K562 (cell line): Measurements from ENCODE around the gene TRMT112. TPM values are rescaled to one million over a fixed set of nuclear protein-coding genes. Genes with fewer than 3 reads are reported as not detected.

Experiments
- ATAC-seq: fragments of 200-7000 bp; cut with Tn5 transposase; 3 replicates; pipeline ENCODE4 v1.9.1; 2020; ENCODE audit warnings: moderate library complexity
- BruUV-seq: library from RNA; stranded (reverse); fragments of 400-500 nt; replicated peaks from 2 replicates; lab custom pipeline; 2021; lab: Mats Ljungman, UMichigan
- CTCF ChIA-PET: fragments of 300-600 bp; formaldehyde crosslinking; extraction: SDS; loops from one replicate; lab custom pipeline; 2021; ENCODE audit warnings: low intra/inter-chr PET ratio; lab: Yijun Ruan, JAX
- POLR2A ChIA-PET: fragments of 300-600, 350-650 bp; sonication (Branson Sonifier 250); formaldehyde crosslinking; extraction: SDS; loops from one replicate; lab custom pipeline; 2021; ENCODE audit warnings: antibody characterized with exemption, inconsistent platforms; lab: Yijun Ruan, JAX
- DNase-seq, 4 experiments: peaks; one replicate each; pipeline versions ENCODE4 v3.0.0 to v3.0.0-alpha.2; 2011 to 2018; ENCODE audit warnings: low spot score in 3 of 4, mixed read lengths in 3 of 4; ENCODE audit errors: extremely low read depth in 1 of 4
- FAIRE-seq: peaks from 2 replicates; lab custom pipeline; 2011; peaks lifted over from hg19 to GRCh38; lab: Jason Lieb, UNC
- H2AFZ ChIP-seq: 2 replicates; pipeline ENCODE4 v1.6.0; 2011; ENCODE audit warnings: low read depth, low read length, control low read depth, inconsistent platforms
- H3K27ac ChIP-seq: fragments of 200-600 bp; 3 replicates; pipeline ENCODE4 v1.8.0; 2011; ENCODE audit warnings: low read depth, mild to moderate bottlenecking, control low read depth, inconsistent platforms, low read length, moderate library complexity, mixed read lengths; ENCODE audit errors: extremely low read depth
- H3K27me3 ChIP-seq, 2 experiments: fragments of 300-600 bp in 1 of 2; 2 replicates in 1 of 2; 3 replicates in 1 of 2; pipeline versions ENCODE4 v1.6.0 to v1.8.0; 2011; ENCODE audit warnings: inconsistent platforms in 2 of 2, low read length in 2 of 2, mild to moderate bottlenecking in 1 of 2, mixed read lengths in 1 of 2, moderate library complexity in 1 of 2; ENCODE audit not compliant: control insufficient read depth in 2 of 2, insufficient read depth in 2 of 2
- H3K36me3 ChIP-seq: fragments of 300-600 bp; 3 replicates; pipeline ENCODE4 v1.8.0; 2011; ENCODE audit warnings: mild to moderate bottlenecking, low read length, inconsistent platforms; ENCODE audit not compliant: control insufficient read depth, insufficient read depth
- H3K4me1 ChIP-seq, 2 experiments: fragments of 200-600 bp in 1 of 2; replicated peaks in 1 of 2; 2 replicates in 1 of 2; 3 replicates in 1 of 2; pipeline versions ENCODE4 v1.5.1 to v1.8.0; 2011; ENCODE audit warnings: inconsistent platforms in 2 of 2, low read length in 2 of 2, mild to moderate bottlenecking in 1 of 2, mixed read lengths in 1 of 2, moderate library complexity in 1 of 2; ENCODE audit not compliant: control insufficient read depth in 2 of 2, insufficient read depth in 2 of 2
- H3K4me2 ChIP-seq: 2 replicates; pipeline ENCODE4 v1.6.1; 2011; ENCODE audit warnings: low read length, control low read depth, inconsistent platforms, mixed read lengths; ENCODE audit not compliant: insufficient read depth
- H3K4me3 ChIP-seq: fragments of 200-600 bp; sonication (generic), shearing (Covaris generic); 2 replicates; pipeline ENCODE4 v1.5.1; 2016; ENCODE audit warnings: control low read depth, inconsistent platforms
- H3K79me2 ChIP-seq: fragments of 200-600 bp; 3 replicates; pipeline ENCODE4 v1.8.0; 2011; ENCODE audit warnings: low read length, inconsistent platforms; ENCODE audit not compliant: control insufficient read depth, insufficient read depth
- H3K9ac ChIP-seq, 2 experiments: 2 replicates each; pipeline versions ENCODE4 v1.6.0 to v1.6.1; 2011; ENCODE audit warnings: low read depth in 2 of 2, low read length in 2 of 2, control low read depth in 1 of 2, inconsistent platforms in 1 of 2, mild to moderate bottlenecking in 1 of 2, mixed read lengths in 1 of 2; ENCODE audit not compliant: insufficient read depth in 1 of 2
- H3K9me1 ChIP-seq: one replicate; pipeline ENCODE4 v1.6.0; 2011; ENCODE audit warnings: inconsistent platforms, mild to moderate bottlenecking, low read length, moderate library complexity; ENCODE audit not compliant: control insufficient read depth, insufficient read depth
- H3K9me3 ChIP-seq: replicated peaks from 2 replicates; pipeline ENCODE4 v1.5.1; 2011; ENCODE audit warnings: low read depth, low read length, inconsistent platforms; ENCODE audit not compliant: control insufficient read depth, insufficient read depth
- H4K20me1 ChIP-seq: replicated peaks from 2 replicates; pipeline ENCODE4 v1.6.1; 2011; ENCODE audit warnings: low read length, inconsistent platforms, mixed read lengths; ENCODE audit not compliant: control insufficient read depth, insufficient read depth
- BACH1 ChIP-seq: fragments of 200-800 bp; sonication (Bioruptor generic); IDR thresholded peaks from 2 replicates; pipeline ENCODE4 v1.6.1; 2016; ENCODE audit warnings: missing genetic modification characterization, missing compliant biosample characterization
- BHLHE40 ChIP-seq: IDR thresholded peaks from 2 replicates; pipeline ENCODE4 v1.6.1; 2011; ENCODE audit warnings: low read length, improper control_type of control experiment
- MYNN ChIP-seq, 2 experiments: sonication (generic); formaldehyde crosslinking in 1 of 2; IDR thresholded peaks; 2 replicates each; pipeline versions ENCODE4 v1.5.0 to v1.6.1; 2016 to 2020; ENCODE audit warnings: antibody characterized with exemption in 1 of 2, missing genetic modification reagents in 1 of 2
- TBL1XR1 ChIP-seq, 2 experiments: IDR thresholded peaks; 2 replicates each; pipeline ENCODE4 v1.6.1; 2012; ENCODE audit warnings: improper control_type of control experiment in 2 of 2, low read length in 2 of 2, mild to moderate bottlenecking in 1 of 2
- TFAP4 ChIP-seq: sonication (generic); formaldehyde crosslinking; IDR thresholded peaks from 2 replicates; pipeline ENCODE4 v1.8.0; 2022; ENCODE audit warnings: missing genetic modification reagents, mild to moderate bottlenecking, moderate library complexity, borderline replicate concordance
- THAP12 ChIP-seq: fragments of 250-450 bp; sonication (Bioruptor Pico); IDR thresholded peaks from 2 replicates; pipeline ENCODE4 v1.9.0; 2021; ENCODE audit warnings: mild to moderate bottlenecking, inconsistent platforms
- VEZF1 ChIP-seq: fragments of 200-800 bp; sonication (Bioruptor generic); IDR thresholded peaks from 2 replicates; pipeline ENCODE4 v1.6.1; 2017; ENCODE audit warnings: missing genetic modification characterization, missing compliant biosample characterization
- ZBTB8A ChIP-seq: fragments of 450-650 bp; IDR thresholded peaks from 2 replicates; pipeline ENCODE4 v1.6.1; 2018; ENCODE audit warnings: mild to moderate bottlenecking, moderate library complexity; ENCODE audit not compliant: partially characterized antibody
- ZNF316 ChIP-seq: fragments of 450-650 bp; IDR thresholded peaks from 2 replicates; pipeline ENCODE4 v1.6.1; 2016
- ZNF444 ChIP-seq: fragments of 250-450 bp; sonication (Bioruptor Pico); IDR thresholded peaks from 2 replicates; pipeline ENCODE4 v1.4.0; 2020; ENCODE audit warnings: mild to moderate bottlenecking, moderate library complexity
- ZNF707 ChIP-seq: fragments of 250-450 bp; sonication (Bioruptor Pico); conservative IDR thresholded peaks from 2 replicates; pipeline ENCODE4 v1.8.0; 2022; ENCODE audit warnings: inconsistent platforms, mild to moderate bottlenecking, moderate library complexity
- ZNF740 ChIP-seq, 3 experiments: fragments of 200-800 bp in 1 of 3; sonication (Bioruptor generic) in 1 of 3; sonication (generic) in 1 of 3; formaldehyde crosslinking in 1 of 3; IDR thresholded peaks; 2 replicates each; pipeline versions ENCODE4 v1.6.1 to v1.8.0; 2016 to 2022; ENCODE audit warnings: mild to moderate bottlenecking in 2 of 3, missing compliant biosample characterization in 2 of 3, missing genetic modification characterization in 2 of 3, missing genetic modification reagents in 1 of 3
- WGBS: fragments of 100-300 bp; shearing (Covaris generic); methylation state at CpG from one replicate; pipeline ENCODE4 v1.1.6; 2016; ENCODE audit warnings: low coverage, mixed read lengths; ENCODE audit not compliant: insufficient coverage; ENCODE audit errors: missing lambda C conversion rate; 5-methylcytosine and 5-hydroxymethylcytosine counted together
- in situ Hi-C: fragments of 300-500 bp; cut with MboI; formaldehyde crosslinking; loops from 4 replicates; pipeline ENCODE4 v1.15.0; 2018; ENCODE audit warnings: inconsistent platforms, mixed read lengths
- intact Hi-C: fragments of 100-400 bp; cut with micrococcal nuclease; formaldehyde crosslinking; loops from 2 replicates; pipeline ENCODE4 v1.14.2; 2022
- polyA plus RNA-seq, 8 experiments: library from polyadenylated mRNA; depleted of rRNA in 4 of 8; stranded (reverse) in 5 of 8; unstranded in 3 of 8; fragments of >200 nt; fragmentation: Nextera tagmentation in 2 of 8; fragmentation: Illumina TruSeq in 1 of 8; extraction: Ambion mirVana in 2 of 8; extraction: Trizol in 1 of 8; gene quantifications; 2 replicates each; pipeline versions ENCODE4 v1.2.1 to v1.2.3, GENCODE V29; 2011 to 2014; ENCODE audit warnings: inconsistent platforms in 1 of 8, missing spikeins in 1 of 8
- total RNA-seq, 7 experiments: library from RNA; depleted of rRNA in 6 of 7; stranded (reverse); fragments of >200 nt in 6 of 7; fragmentation: Illumina TruSeq in 2 of 7; extraction: Trizol in 2 of 7; gene quantifications; 2 replicates each; pipeline versions ENCODE4 v1.2.1 to v1.2.3, GENCODE V29; 2011 to 2021; ENCODE audit warnings: low replicate concordance in 1 of 7

TRMT112 gene
- total and polyA plus RNA-seq, 9 of the 15 experiments (the other 6 are each of a cell fraction or from before 2014, with no cell fraction given): 162 to 444 (median 300) TPM

- intact Hi-C loops: loop anchor here (2.0 kb wide), 1 partner anchor 38 kb away; the partner anchor contains the start of gene ESRRA
- in situ Hi-C loops: no loop called here
- Histone ChIP-seq H3K9me3 (no peaks in the 10 kb centered on the region), H3K4me2 (peak overlapping the region; percentile 15), H3K9me1 (no peaks in the 10 kb centered on the region), H3K27me3 (no peaks in the 10 kb centered on the region), H3K4me1 (peaks cover 20 to 56% of the 10 kb centered on the region in 2 experiments; a peak in 4 of 5 replicates), H3K9ac (peak overlapping the region in 1 of 2 experiments; percentile 41; a peak in 3 of 4 replicates), H2AFZ (peak overlapping the region; percentile 77), H4K20me1 (no peaks in the 10 kb centered on the region; the same call in 1 of the 2 replicates), H3K27ac (no peak overlapping the region), H3K36me3 (no peaks in the 10 kb centered on the region), H3K79me2 (no peaks in the 10 kb centered on the region), H3K4me3 (peak overlapping the region; percentile 39)
- peak; percentile 6 for FAIRE-seq
- peak in 1 of 4 experiments; percentile 82 for DNase-seq
- 37% methylated on average over 17 of the region's 29 CpGs for WGBS
- BruUV-seq: no TSS peak
- ATAC-seq: peak; percentile 58
- ChIA-PET CTCF (interaction anchor here (0.6 to 2.0 kb wide), 3 partner anchors 13 to 1229 kb away, joined by 4 to 8 read pairs (median 4); partner anchors contain the start of genes PRDX5 and TRMT112), POLR2A (interaction anchor here (0.6 to 2.6 kb wide), 5 partner anchors 12 to 522 kb away, joined by 3 to 20 read pairs (median 4); partner anchors contain the start of genes PRDX5 and TRMT112)
- TF ChIP-seq ZNF316: no peak
- no peak for TF ChIP-seq BACH1
- TF ChIP-seq ZNF444 (CRISPR knock-in tag): no peak
- peak; percentile 74 for TF ChIP-seq ZNF740 (CRISPR knock-in tag; IDR thresholded peaks at IDR 0.05)
- TF ChIP-seq ZNF740 (tag; IDR thresholded peaks at IDR 0.05): no peak
- no peak for TF ChIP-seq MYNN (IDR thresholded peaks at IDR 0.05)
- TF ChIP-seq MYNN (CRISPR knock-in tag; IDR thresholded peaks at IDR 0.05): no peak
- TF ChIP-seq THAP12 (CRISPR knock-in tag): peak; percentile 26; the same call in 1 of the 2 replicates
- TF ChIP-seq TFAP4 (CRISPR knock-in tag): 0 out of 2 replicates have a peak, but pooled peaks have one; percentile 1
- TF ChIP-seq TBL1XR1 (IDR thresholded peaks at IDR 0.05; ENCODE audit: low read length in 2 of 2): no peak
- peak; percentile 60; the same call in 1 of the 2 replicates for TF ChIP-seq VEZF1
- TF ChIP-seq ZBTB8A: no peak
- TF ChIP-seq ZNF707 (CRISPR knock-in tag): no peak
- TF ChIP-seq BHLHE40: 0 out of 2 replicates have a peak, but pooled peaks have one; percentile 8
These were observed 25.7 kb upstream of the TRMT112 start for GRCh38 chr11:64342869-64343745.
